Testis (tissue), 3 donors: ENCODE results near the gene THSD4. TPM values are rescaled to one million over a fixed set of nuclear protein-coding genes. Genes with fewer than 3 reads are reported as not detected.

ENCODE experiments used
- DNase-seq: peaks from one replicate; pipeline ENCODE4 v3.0.0-alpha.2; 2019
- H3K27ac ChIP-seq, 2 donors: fragments of 200-600 bp; sonication (generic); one replicate each; pipeline ENCODE4 v1.5.1; 2019
- H3K27me3 ChIP-seq: fragments of 200-600 bp; sonication (generic); one replicate; pipeline ENCODE4 v1.5.1; 2019
- H3K36me3 ChIP-seq: fragments of 200-600 bp; sonication (generic); one replicate; pipeline ENCODE4 v1.5.1; 2017; ENCODE audit warnings: low read depth; ENCODE audit errors: missing control alignments
- H3K4me1 ChIP-seq: fragments of 200-600 bp; sonication (generic); one replicate; pipeline ENCODE4 v1.5.1; 2019
- H3K4me3 ChIP-seq, 2 donors: fragments of 200-600 bp; sonication (generic); one replicate each; pipeline ENCODE4 v1.5.1; 2017 to 2019
- H3K9me3 ChIP-seq: fragments of 200-600 bp; sonication (generic); one replicate; pipeline ENCODE4 v1.5.1; 2017
- POLR2A ChIP-seq: fragments of 450-650 bp; IDR thresholded peaks from one replicate; pipeline ENCODE4 v1.6.1; 2017; ENCODE audit warnings: antibody characterized with exemption, mild to moderate bottlenecking, moderate library complexity
- WGBS, 2 donors: methylation state at CpG; one replicate each; pipeline ENCODE4 v1.1.5; 2018; 5-methylcytosine and 5-hydroxymethylcytosine counted together
- intact Hi-C: fragments of 100-400 bp; cut with DNase I; formaldehyde crosslinking; loops from one replicate; pipeline ENCODE4 v1.15.1; 2023; ENCODE audit warnings: low total_unique reads
- polyA plus RNA-seq: library from polyadenylated mRNA; stranded (reverse); fragments of 350-450 nt; fragmentation: Illumina TruSeq; extraction: RNeasy Lipid Tissue Mini Kit (QIAGEN cat#74804); gene quantifications from one replicate; pipeline ENCODE4 v1.2.3, GENCODE V29; 2014; ENCODE audit warnings: low read depth, low replicate concordance; ENCODE audit not compliant: insufficient read depth
- total RNA-seq, 2 donors: library from RNA; depleted of rRNA; stranded (reverse); fragments of >200 nt; gene quantifications; one replicate each; pipeline ENCODE4 v1.2.3, GENCODE V29; 2016
- TF ChIP-seq, protein P1 (sequence below), 3 experiments: fragments of 450-650 bp in 2 of 3; fragments of 200-600 bp in 1 of 3; sonication (generic) in 1 of 3; IDR thresholded peaks; one replicate each; pipeline ENCODE4 v1.5.1; 2016 to 2019; ENCODE audit warnings: antibody characterized with exemption in 3 of 3, mild to moderate bottlenecking in 2 of 3, moderate library complexity in 1 of 3

THSD4 gene
- total and polyA plus RNA-seq, 3 donors from 2014 or later: 14.3 to 21.5 (median 18.2) TPM

DNA sequence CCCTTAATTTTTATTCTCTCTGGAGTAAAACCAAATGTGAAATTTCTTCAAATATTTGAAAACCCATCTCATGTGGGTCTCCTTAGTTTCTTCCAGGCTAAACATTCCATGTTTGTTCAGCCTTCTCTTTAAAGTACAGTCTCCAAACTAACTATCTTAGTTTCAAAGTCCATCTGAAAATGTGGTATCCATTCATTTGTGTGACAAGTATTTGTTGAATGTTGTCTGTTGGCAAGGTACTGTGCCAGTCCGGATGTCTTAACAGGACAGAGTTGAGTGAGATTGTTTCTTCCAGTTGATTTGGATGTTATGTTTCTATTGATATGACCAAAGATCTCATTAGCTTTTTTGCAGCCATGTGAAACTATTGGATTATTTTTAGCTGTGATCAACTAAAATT lies 347.4 kb downstream of the THSD4 start:
- no peak for DNase-seq
- no peaks in the 10 kb centered on the region for H3K36me3 ChIP-seq
- intact Hi-C loops: no loop called here
- no peaks in the 10 kb centered on the region for H3K4me1 ChIP-seq
- no peak overlapping the region for H3K27ac ChIP-seq
- 90 to 93% methylated on average over 1 of the region's 1 CpG for WGBS, 2 donors
- TF ChIP-seq, protein P1, sequence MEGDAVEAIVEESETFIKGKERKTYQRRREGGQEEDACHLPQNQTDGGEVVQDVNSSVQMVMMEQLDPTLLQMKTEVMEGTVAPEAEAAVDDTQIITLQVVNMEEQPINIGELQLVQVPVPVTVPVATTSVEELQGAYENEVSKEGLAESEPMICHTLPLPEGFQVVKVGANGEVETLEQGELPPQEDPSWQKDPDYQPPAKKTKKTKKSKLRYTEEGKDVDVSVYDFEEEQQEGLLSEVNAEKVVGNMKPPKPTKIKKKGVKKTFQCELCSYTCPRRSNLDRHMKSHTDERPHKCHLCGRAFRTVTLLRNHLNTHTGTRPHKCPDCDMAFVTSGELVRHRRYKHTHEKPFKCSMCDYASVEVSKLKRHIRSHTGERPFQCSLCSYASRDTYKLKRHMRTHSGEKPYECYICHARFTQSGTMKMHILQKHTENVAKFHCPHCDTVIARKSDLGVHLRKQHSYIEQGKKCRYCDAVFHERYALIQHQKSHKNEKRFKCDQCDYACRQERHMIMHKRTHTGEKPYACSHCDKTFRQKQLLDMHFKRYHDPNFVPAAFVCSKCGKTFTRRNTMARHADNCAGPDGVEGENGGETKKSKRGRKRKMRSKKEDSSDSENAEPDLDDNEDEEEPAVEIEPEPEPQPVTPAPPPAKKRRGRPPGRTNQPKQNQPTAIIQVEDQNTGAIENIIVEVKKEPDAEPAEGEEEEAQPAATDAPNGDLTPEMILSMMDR (IDR thresholded peaks at IDR 0.05): no peak
- no peak for TF ChIP-seq POLR2A
- no peaks in the 10 kb centered on the region for H3K9me3 ChIP-seq
- H3K4me3 ChIP-seq: no peak overlapping the region
- no peaks in the 10 kb centered on the region for H3K27me3 ChIP-seq

DNA sequence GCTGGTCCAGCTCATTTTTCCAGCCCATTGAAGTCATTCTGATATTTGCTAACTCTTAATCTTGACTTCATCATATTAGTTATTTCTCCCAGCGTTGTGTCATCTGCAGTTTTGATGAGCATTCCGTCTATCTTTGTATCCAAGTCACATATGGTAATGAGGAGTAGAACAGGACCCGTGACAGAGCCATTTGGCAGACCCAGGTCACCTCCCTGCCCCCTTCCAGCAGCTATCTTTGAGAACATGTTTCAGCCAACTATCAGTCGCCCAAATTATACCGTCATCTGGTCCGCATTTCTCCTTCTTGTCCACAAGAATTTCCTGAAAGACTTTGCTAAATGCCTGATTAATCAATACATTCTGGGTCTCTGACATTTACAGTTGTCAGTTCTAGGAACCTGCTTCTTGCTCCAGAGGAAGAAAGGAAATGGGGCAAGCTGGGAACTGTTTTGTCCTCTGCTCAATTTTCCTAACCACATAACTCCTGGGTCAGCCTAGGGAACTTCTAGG lies 347.9 kb downstream of the THSD4 start:
- Histone ChIP-seq H3K27ac (no peak overlapping the region), H3K4me3 (no peak overlapping the region), H3K4me1 (no peaks in the 10 kb centered on the region), H3K36me3 (no peaks in the 10 kb centered on the region), H3K27me3 (no peaks in the 10 kb centered on the region), H3K9me3 (no peaks in the 10 kb centered on the region)
- TF ChIP-seq, protein P1 (IDR thresholded peaks at IDR 0.05): no peak
- TF ChIP-seq POLR2A: no peak
- no peak for DNase-seq
- intact Hi-C loops: no loop called here
- WGBS, 2 donors: 89 to 97% methylated on average over 6 of the region's 6 CpGs

DNA sequence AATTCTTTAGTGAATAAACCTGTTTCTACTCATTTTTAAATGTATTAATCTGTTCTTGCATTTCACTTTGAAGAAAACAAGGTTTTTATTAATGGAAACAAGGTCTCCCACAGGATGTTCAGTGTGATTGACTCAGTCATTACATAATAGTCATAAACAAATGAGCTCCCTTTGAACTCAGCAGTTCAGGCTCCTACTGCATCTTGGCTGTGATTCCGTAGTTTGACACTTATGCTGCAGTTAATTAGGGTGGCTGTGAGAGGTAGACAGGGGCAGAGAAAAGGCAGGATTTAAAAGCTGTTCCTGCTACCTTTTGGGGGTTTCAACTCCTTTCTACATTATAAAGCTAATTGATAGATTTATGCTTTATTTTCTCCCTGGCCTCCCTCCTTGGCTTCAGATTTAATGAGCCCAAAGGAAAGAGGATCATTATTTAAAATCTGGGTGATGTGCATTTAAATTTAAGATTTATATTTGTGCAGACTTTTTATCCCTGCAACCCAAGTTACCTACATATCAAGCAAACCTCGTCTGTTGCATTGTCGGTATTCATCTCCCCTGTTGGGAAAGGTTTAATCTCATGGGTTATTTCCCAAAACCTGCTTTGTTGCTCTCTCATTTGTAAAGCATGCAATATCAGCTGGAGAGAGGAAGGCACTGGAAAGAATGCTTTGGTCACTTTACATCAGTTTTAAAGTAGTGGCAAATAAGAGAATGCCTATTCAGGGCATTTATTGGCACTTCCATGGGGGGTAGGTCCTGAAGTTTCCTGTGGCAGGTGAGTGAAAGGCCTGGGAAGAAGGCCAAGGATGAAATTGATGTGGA lies 350.1 kb downstream of the THSD4 start:
- Histone ChIP-seq H3K4me3 (no peak overlapping the region), H3K36me3 (no peaks in the 10 kb centered on the region), H3K4me1 (no peaks in the 10 kb centered on the region), H3K9me3 (no peaks in the 10 kb centered on the region), H3K27ac (no peak overlapping the region), H3K27me3 (no peaks in the 10 kb centered on the region)
- no peak for TF ChIP-seq POLR2A
- TF ChIP-seq, protein P1 (IDR thresholded peaks at IDR 0.05): no peak
- 83 to 85% methylated on average over 3 of the region's 3 CpGs for WGBS, 2 donors
- DNase-seq: no peak
- intact Hi-C loops: no loop called here

DNA sequence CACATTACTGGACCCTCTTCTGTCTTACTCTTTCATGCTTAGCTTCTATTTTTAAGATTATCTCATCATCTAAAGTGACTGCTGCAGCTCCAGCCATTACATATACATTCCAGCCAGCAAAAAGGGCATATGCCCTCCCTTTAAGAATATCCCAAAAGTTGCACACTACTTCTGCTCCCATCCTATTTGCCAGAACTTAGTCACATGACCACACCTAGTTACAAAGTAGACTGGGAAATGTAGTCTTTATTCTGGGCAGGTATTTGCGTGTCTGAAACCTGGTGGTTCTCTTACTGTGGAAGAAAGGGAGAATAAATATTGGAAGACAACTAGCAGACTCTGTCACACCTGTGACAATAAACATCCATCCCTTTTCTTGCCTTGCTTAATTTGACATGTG lies 353.4 kb downstream of the THSD4 start:
- H3K4me1 ChIP-seq: no peaks in the 10 kb centered on the region
- H3K27ac ChIP-seq: no peak overlapping the region
- 100% methylated on average over 1 of the region's 1 CpG for WGBS, 2 donors
- no peak for TF ChIP-seq POLR2A
- TF ChIP-seq, protein P1 (IDR thresholded peaks at IDR 0.05): no peak
- H3K27me3 ChIP-seq: no peaks in the 10 kb centered on the region
- no peaks in the 10 kb centered on the region for H3K36me3 ChIP-seq
- no peak overlapping the region for H3K4me3 ChIP-seq
- no peak for DNase-seq
- intact Hi-C loops: no loop called here
- no peaks in the 10 kb centered on the region for H3K9me3 ChIP-seq

DNA sequence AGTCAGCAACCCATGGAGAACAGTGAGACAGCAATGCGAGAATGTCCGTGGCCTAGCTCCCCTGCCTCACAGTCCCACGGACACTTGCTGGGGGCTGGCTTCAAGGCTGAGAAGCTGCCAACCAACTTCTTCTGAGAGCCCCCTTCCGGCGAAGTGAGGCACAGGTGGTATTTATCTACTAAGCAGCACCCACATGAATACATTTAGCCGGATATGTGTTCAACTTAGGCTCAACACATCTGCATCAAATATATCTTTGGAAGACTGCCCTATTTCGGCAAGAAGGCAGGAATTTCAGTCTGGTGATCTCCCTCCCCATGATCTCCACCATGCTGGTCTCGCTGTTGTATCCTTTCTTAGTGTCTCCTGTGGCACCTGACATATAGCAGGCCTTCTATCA lies 354.1 kb downstream of the THSD4 start:
- Histone ChIP-seq H3K4me3 (no peak overlapping the region), H3K27me3 (no peaks in the 10 kb centered on the region), H3K9me3 (no peaks in the 10 kb centered on the region), H3K4me1 (no peaks in the 10 kb centered on the region), H3K36me3 (no peaks in the 10 kb centered on the region), H3K27ac (no peak overlapping the region)
- intact Hi-C loops: no loop called here
- TF ChIP-seq, protein P1 (IDR thresholded peaks at IDR 0.05): no peak
- no peak for TF ChIP-seq POLR2A
- WGBS, 2 donors: 77 to 86% methylated on average over 8 of the region's 8 CpGs
- DNase-seq: no peak
